ENCODE data around the gene THBD.
"Not testable (repeated sequence)": the region's sequence is repeated elsewhere in the genome, so short reads cannot be mapped to it uniquely, and the experiment has no call there.

THBD gene

DNA sequence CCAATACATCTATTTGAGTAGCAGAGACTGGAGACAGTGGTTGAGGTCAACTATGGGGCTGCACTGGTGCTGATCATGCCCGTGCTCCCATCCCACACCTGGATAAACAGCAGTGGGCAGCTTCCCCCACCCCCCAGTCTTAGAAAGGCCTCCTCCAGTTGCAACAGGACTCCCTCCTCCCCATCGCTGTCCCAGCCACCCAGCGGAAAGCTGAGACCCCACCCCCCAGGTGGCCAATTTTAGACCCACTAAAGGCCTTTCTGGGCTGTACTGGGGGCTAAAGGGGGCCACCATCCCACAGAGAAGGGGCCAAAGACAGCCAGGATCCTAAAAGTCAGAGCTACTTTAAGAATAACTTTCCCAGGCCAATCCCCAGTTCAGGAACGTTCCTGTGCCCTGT, 15.6 kb downstream of the THBD start:
- DNase-seq: no peak

DNA sequence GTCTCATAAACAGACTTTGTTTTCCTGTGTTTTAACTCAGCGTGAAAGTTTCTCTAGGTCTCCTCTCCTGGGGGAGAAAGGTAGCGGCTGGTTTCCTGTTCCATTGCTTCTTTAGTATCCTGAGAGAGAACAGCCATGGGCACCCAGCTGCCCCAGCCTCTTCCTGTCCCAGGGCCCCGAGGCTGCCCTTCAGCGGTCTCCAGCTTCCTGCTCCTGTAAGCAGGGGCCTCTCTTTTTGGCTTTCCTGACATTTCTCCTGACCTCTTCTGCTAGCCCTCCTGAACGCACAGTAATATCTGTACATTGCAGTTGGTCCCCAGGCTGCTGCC, 16.8 kb downstream of the THBD start:
- no peak for DNase-seq

DNA sequence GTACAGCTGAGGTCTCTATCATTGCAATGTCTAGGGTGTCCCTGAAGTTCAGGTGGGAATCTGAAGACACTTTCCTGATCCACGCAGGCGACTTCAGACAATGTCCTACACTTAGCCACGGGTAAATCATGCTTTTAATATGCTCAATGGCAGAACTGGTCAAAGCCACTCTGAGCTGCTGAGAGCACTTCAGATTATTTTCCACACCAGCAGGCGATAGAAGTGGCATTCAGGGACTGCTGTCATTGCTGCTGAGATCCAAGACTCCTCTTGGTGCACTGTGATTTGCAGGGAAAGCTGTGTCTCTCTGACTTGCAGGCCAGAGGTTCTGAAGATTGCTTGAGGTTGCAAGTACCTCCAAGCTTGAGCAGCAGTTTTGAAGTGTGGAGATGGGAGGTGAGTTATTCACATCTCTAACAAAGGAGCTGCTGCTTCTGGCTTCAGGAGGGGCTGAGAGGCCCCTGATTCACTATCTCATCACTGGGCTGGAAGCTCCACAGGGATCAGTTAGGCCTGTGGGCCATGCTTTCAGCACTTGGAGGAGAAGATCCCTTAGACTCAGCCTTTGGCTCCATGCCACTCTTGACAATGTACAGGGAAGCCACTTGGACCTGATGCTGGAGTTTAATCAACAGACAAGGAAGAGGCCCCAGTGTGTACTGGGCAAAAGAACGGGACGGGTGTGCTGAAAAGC, 17.3 kb downstream of the THBD start:
- no peak for DNase-seq

DNA sequence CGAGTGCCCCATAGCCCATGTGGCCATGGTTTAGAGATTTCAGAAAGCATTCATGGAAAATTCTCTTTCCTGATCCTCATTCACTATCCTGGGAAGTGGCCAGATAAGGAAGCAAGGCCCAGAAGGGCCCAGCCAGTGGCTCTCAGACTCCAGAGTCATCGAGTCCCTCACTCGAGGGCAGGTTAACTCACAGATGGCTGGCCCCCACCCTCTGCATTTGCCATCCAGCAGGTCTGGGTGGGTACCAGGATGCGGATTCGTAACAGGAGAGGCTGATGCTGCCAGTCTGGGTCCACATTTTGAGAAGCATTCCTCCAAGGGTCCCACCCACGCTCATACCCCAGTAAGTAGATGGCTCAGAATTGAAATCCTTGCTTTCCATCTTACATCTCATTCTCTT, 18.1 kb downstream of the THBD start:
- no peak for DNase-seq

DNA sequence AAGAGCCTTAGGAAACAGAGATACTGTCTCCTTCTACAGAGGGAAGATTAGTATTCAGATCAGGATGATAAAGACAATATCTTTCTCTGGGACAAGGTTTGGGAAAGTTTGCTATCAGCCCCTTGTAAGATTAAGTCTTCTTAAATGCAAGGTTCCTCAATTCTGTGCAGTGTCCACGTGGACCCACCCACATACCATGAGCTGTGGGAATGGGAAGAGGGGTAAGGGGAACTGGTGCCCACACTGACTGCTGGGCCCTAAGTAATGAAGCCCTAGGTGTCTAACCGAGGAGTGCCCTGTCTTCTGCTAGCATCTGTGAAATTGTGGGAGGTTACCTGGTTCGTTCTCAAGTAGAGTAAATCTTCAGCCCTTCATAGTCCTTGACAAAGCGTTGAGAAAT, 20.1 kb downstream of the THBD start:
- no peak for DNase-seq

DNA sequence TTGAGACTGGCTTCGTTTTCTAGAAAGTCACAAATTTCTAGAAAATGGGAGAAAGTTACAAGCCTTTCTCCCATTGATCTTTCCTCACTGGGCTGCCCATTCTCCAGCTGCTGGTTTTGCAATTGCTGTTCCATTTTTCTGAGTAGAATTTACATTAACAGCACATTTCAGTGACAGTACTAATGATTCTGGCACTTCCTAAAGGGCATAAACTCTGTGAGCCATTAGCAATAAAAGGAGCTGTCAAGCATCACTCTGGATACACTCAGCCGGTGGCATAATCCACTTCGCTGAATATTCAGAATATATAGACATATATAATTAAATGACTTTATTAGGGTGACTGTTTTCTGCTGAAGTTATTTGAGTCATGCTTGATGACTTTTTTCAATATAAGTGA, 21.1 kb downstream of the THBD start:
- no peak for DNase-seq

DNA sequence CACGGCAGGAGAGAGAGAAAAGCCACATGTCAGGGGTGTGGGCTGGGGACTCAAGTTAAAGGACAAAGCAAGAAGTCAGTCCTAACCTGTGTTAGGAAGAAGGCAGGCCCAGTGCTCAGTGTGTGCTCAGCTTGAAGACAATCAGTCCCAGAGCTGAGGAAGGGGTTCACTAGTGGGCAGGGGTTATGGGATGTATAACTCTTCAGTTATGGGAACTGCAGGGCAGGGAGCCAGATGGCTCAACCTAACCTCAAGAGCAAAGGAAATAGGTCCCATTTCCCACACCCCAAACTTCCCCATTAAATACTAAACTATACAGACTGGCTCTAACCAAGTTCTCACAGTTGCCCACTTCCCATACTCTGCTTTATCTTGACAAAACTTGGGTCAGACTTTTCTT, 21.8 kb downstream of the THBD start:
- DNase-seq: no peak

DNA sequence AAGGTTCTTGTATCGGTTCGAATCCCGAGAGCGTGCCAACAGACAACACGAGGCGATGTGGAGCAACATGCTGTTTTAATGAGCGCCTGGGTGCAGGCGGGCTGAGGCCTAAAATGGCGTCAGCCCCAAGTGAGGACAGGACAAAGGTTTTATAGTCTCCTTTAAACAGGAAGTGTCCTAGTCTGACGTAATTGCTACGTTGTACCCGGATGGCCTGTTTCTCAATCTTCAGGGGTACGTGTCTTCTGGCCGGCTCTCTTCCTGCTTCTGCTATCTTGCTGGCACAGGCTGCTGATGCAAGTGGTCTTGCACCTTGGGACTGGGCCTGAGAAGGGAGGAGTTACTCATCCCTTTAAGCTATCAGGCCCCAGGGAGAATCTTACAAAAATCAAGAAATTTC, 24.0 kb downstream of the THBD start:
- DNase-seq: not testable (repeated sequence)

DNA sequence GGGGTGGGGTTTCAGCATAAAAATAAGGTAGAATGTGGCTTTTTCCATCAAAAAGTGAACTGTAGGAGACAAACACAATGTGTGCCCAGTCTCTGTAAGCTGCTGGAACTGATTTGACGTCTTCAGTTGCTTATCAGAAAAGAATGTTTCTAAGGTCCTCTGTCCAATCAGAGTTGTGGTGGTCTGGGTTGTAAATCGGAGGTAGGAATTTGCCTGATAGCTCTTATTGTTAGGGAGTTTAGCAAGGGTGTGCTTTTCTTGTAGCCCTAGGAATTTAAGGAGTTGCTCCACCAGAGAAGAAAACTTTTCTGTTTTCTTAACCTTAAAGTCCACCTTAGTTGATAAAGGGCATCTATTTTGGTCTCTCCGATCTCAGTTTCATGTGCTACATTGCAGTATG, 24.8 kb downstream of the THBD start:
- DNase-seq: no peak

DNA sequence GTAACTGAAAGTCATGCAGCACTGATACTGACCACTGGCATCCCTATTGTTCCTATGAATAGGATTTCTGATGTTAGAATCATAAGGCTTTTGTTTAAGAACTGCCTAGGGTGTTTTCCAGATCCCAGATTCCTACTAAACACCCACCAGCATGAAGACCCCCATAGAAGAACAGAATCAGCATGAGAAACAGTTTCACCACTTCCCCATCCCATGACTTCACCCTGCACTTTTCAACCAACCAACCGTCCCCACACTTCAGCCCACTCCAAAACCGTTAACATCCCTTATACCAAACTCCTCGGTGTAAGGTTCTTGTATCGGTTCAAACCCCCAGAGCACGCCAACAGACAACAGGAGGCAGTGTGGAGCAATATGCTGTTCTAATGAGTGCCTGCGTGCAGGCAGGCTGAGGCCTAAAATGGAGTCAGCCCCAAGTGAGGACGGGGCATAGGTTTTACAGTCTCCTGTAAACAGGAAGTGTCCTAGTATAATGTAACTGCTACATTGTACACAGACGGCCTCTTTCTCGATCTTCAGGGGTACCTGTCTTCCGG, 25.8 kb downstream of the THBD start:
- no peak for DNase-seq

DNA sequence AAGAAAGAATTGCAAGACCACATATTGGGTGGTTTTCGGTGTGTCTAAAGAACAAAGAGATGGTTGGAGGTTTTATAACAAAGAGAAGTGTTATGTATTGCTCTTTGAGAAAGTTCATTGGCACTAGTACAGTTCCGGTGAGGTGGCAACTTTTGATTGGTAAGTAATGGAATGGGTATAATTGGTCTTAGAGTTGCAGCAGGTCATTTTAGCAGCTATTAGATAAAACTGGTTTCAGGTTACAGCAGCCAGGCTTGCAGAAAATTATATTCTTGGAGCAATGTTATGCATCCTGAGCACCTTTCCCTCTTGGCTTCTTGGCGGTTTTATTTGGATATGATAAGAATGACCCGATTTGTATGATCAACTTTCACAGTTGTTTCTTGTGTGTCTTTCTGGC, 26.6 kb downstream of the THBD start:
- DNase-seq: no peak

DNA sequence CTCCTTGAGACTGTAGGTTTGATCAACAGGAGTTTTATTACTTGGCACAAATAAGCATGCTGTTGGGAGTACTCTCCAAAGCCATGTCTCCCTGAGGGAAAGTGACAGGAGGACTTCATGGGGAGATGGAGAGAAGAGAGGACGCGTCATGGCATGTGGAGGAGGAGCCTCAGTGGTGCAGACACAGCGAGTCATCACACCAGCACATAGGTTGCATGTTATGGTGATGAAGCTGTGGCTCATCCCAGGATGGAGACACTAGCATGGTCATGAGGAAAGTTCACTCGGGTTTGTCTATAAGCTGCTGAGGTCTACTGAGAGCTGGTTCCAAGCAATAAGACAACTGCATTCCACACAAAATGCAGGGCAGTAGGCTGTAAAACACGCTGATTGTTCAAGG, 27.5 kb downstream of the THBD start:
- DNase-seq: no peak

DNA sequence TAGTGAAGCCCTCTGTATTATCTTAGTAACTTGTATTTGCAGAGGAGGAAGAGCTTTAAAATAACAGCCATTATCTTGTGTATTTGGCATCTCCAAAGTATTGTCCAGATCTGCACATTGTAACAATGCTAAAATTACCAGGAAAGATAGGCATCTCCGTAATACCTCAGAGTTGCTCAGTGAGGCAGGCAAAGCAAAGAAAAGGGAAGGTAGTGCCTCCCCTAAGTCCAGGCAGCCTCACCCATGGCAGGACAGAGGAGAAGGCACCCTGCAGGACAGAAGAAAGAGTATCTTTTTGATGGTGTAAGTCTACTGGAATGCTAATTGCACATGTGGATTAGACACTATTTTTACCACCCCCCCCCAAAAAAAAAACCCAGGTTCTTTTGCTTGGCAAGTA, 27.9 kb downstream of the THBD start:
- no peak for DNase-seq

DNA sequence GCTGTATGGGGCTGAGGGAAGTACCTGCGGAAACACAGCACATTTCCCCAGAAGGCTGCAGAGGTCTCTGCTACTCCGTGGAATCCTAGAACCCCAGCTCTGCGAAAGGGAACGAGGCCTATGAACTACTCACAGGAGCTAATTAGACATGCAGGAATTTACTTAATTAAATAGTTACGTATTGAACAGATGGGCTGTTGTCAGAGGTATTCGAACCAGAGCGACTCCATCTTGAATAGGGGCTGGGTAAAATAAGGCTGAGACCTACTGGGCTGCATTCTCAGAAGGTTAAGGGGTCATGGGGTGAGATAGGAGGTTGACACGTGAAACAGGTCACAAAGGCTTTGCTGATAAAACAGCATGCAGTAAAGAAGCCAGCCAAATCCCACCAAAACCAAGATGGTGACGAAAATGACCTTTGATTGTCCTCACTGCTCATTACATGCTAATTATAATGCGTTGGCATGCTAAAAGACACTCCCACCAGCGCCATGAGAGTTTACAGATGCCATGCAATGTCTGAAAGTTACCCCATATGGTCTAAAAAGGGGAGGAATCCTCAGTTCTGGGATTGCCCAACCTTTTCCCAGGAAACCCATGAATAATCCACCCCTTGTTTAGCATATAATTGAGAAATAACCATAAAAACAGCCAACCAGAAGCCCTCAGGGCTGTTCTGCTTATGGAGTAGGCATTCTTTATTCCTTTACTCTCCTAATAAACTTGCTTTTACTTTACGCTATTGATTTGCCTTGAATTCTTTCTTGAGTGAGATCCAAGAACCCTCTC, 29.0 kb downstream of the THBD start:
- no peak for DNase-seq

DNA sequence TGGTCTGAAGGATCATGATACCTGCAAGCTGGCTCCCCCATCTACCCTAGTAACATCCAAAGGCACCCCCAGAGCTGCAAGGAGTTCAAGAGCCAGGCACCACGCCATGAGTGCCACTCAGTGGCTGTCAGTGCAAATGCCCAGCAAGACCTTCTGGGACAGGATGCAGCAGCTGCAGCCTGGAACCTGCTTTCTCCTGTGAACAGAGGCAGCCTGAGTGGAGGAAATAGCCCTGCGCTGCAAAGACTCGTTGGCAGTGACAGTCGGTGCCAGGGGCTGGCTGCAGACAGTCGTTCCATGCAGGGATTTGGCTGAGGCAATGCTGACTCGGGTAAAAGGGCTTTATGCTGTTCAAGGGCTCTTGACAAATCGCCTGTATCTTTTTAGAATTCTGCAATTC, 30.1 kb downstream of the THBD start:
- DNase-seq: no peak

DNA sequence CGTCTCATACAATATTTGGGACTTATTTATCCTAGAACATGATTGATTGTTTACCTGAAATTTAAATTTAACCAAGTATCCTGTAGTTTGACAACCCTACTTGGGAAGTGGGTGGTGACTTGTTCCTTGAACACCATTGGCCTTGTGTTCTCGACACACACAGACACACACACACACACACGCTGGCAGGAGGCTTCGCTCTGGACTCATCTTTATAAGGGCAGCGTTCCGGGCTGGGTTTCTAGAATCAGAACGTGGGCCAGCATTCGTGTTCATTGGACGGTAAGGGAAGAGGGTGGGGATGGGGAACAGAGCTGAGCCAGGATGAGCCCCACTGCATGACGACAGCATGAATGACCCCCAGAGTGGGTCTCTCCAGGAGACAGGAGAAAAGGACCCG, 30.5 kb downstream of the THBD start:
- DNase-seq: no peak

DNA sequence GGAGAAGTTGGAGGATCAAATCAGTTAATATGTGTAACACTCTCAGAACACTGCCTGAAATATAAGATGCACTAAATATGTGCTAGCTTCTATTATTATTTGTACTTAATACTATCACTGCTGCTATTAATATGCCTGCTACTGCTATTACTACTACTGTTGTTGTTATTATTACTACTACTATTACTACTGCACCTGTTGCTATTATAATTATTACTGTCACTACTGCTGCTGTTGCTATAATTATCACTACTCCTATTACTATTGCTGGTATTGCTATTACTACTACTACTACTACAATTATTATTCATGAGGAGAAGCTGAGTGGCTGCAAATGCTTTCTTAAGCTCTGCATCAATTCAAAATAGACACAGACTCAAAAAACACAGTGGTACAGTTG, 31.0 kb downstream of the THBD start:
- no peak for DNase-seq

DNA sequence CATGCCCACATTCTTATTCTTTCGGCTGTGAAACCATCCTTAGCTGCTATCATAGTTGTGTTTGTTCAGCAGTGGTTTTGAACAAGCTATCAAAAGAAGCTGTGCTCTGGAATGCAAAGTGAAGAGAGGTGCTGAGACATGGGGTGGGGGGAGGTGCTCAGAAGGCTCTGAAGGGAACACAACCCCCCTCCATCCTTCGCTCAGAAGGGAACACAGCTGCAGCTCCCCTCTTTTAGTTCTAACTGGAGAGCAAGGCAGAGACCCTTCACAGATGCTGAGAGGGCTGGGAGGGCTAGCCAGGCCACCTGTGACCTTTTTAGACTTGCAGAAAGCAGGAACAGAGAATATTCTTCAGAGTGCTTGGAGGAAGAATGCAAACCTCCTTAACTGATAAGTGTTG, 32.0 kb downstream of the THBD start:
- no peak for DNase-seq

DNA sequence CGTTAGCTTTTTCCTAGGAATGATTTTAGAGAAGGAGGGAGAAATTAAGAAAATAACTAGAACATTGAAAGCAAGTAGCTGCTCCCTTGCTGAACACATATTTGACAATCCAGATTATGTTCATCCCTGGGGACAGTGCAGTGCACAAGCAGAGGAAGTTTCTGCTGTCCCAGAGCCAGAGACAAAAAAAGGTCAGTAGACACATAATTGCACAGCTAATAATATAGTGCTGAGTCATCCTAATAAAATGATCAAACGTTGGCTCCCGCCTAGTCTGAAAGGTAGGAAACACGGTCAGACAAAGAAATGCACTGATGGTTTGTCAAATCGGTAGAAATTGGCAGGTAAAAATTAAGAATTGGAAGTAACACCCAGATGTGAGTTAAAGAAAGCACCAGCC, 36.0 kb downstream of the THBD start:
- no peak for DNase-seq

DNA sequence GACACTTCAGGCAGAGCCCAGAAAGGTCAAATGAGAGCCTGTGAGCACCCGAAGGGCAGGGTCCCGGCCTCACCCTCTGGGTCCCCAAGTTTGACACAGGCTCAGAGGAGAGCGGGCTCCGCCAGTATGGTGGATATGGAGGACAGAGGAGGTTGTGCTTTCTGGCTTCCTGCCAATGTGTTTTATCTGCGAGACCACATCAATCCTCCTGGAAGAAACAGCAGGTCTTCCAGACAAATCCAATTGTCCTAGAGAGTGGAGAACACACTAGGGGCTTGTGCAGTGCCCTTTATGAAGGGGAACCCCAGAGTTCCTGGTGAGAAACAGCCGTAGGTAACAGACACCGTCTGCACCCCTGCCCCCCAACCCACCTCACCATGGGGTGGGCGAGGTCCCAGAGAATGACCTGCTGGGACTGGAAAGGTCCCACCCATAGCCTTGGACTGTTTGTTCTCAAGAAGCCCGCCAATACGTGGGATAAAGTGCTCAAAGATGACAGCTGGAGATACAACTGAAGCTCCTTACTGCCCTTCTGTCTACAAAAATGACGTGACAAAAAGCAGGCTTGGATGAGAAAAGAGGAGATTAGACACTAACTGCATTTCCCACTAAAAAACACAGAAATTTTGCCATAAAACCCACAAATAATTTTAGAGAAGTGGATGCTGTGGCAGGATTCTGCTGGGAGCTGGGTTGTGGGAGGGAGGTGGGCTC, 38.3 kb downstream of the THBD start:
- no peak for DNase-seq

DNA sequence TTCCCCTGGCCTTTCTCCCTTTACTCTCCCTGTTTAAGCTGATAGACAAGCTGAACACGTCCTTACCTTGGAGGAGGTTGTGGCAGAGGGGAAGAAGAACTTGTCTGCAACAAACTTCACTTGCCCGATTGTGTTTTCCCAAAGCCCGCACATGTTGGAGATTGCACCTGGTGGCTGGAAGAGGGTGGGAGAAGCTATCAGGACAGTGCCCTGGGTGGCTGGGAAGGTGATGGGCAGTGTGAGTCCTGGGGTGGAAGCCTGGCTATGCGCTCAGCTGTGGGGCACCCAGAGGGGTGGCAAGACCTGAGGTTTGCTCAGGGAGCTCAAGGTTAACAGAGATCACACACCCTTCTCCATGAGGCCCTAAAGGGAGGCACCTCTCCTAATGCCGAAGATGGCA, 39.4 kb downstream of the THBD start:
- no peak for DNase-seq

DNA sequence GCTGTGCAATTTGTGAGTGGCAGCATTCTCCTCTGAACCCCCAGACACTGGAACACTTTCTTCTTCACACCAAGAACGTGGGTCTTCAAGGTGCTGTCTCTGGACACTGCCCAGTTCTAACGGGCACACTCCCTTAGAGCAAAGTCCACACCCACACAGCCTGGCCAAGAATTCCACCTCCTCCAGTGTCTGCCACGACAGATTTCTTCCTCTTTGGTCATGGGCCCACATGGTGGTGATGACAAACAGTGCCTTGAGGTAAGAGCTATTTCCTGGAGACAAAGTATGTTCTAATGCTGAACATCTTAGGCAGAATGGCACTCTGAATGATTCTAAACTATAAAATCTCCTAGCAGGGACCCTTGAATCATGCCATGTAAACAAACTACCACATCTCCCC, 39.8 kb downstream of the THBD start:
- DNase-seq: no peak

DNA sequence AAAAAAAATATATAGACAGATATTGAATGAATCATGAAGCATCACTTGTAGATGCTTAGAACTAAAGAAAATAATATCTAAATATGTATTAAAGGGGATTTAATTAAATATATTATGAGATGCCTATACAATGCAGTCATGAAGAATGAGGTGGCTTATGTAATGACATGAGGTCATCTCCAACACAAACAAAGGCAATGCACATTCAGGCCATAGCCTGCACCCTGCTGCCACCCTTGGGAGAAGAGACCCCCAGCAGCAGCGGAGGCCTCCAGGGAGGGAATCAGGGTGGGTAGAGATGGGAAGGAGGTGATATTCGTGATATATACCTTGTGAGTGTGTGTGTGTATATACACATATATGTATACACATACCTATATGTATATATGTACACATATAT, 40.8 kb downstream of the THBD start:
- DNase-seq: no peak
